GM21786 (cell line): ENCODE measurements around the gene PHF21B.
"Not testable (repeated sequence)": the region's sequence is repeated elsewhere in the genome, so short reads cannot be mapped to it uniquely, and the experiment has no call there.

ENCODE experiments used
- ATAC-seq: cut with Tn5 transposase; IDR thresholded peaks from one replicate; pipeline ENCODE4 v1.9.1; 2021; ENCODE audit not compliant: unreplicated experiment

PHF21B gene

GRCh38 chr22:44880610-44881290 lies 129.1 kb downstream of the PHF21B start:
- ATAC-seq: no peak

- ATAC-seq: no peak
These were observed 130.5 kb downstream of the PHF21B start for GRCh38 chr22:44879301-44879680.

GRCh38 chr22:44878483-44879300 lies 131.1 kb downstream of the PHF21B start:
- no peak for ATAC-seq

GRCh38 chr22:44876921-44877320 lies 132.9 kb downstream of the PHF21B start:
- ATAC-seq: no peak

- ATAC-seq: no peak
These were observed 138.0 kb downstream of the PHF21B start for GRCh38 chr22:44871782-44872181.

GRCh38 chr22:44870021-44870420 lies 139.8 kb downstream of the PHF21B start:
- ATAC-seq: no peak

GRCh38 chr22:44869196-44869595 lies 140.6 kb downstream of the PHF21B start:
- ATAC-seq: no peak

GRCh38 chr22:44865193-44866057 lies 144.4 kb downstream of the PHF21B start:
- ATAC-seq: no peak

- no peak for ATAC-seq
These were observed 146.6 kb downstream of the PHF21B start for GRCh38 chr22:44862981-44863860.

- no peak for ATAC-seq
These were observed 147.5 kb downstream of the PHF21B start for GRCh38 chr22:44862281-44862680.

- ATAC-seq: no peak
These were observed 148.6 kb downstream of the PHF21B start for GRCh38 chr22:44861245-44861644.

GRCh38 chr22:44860311-44860710 lies 149.5 kb downstream of the PHF21B start:
- no peak for ATAC-seq

- ATAC-seq: no peak
These were observed 150.2 kb downstream of the PHF21B start for GRCh38 chr22:44859641-44860040.

- ATAC-seq: not testable (repeated sequence)
These were observed 151.0 kb downstream of the PHF21B start for GRCh38 chr22:44858819-44859218.

GRCh38 chr22:44855855-44856254 lies 153.9 kb downstream of the PHF21B start:
- ATAC-seq: no peak

- ATAC-seq: not testable (repeated sequence)
These were observed 155.2 kb downstream of the PHF21B start for GRCh38 chr22:44854641-44855040.

GRCh38 chr22:44850946-44851345 lies 158.9 kb downstream of the PHF21B start:
- no peak for ATAC-seq

- ATAC-seq: no peak
These were observed 160.9 kb downstream of the PHF21B start for GRCh38 chr22:44848791-44849420.

GRCh38 chr22:44848296-44848741 lies 161.5 kb downstream of the PHF21B start:
- ATAC-seq: no peak

GRCh38 chr22:44847892-44848291 lies 161.9 kb downstream of the PHF21B start:
- ATAC-seq: no peak
